Measurements from ENCODE around the gene RAB11B. TPM values are rescaled to one million over a fixed set of nuclear protein-coding genes. Genes with fewer than 3 reads are reported as not detected.
"Not testable (repeated sequence)": the region's sequence is repeated elsewhere in the genome, so short reads cannot be mapped to it uniquely, and the experiment has no call there.

The RAB11B gene
- total RNA-seq, 1 donor from 2014 or later = 90.5 TPM

DNA sequence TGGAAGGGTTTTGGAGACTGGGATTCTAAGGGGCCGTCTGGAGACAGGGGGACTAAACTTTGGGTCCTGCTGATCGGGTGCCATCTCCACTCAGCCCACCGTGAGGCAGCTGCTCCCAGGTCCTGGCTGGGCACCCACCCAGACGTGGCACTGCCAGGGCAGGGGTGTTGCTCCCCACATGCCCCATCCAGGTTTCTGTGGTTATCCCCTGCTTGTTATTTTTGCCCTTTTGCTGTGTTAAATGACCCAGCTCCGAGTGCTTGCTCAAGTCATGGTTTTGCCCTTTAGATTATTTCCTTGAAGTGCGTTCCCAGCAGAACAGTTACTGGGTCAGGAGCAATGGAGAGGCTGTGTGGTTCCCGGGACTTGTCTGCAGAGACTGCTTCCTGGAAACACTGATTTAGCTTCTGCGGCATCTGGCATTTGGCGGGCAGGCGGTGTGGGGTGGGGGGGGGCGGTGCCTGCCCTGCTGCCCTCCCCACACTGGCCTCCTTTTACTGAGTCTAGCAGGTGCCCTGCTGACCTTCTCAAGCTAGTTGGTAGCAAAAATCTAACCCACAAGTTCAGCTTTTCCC is 1.9 kb downstream of the RAB11B start:
- FAIRE-seq (no peak), DNase-seq (ENCODE audit: low spot score in 2 of 2) (no peak)

- FAIRE-seq (no peak), DNase-seq (ENCODE audit: low spot score in 2 of 2) (no peak)
Measured at GRCh38 chr19:8393192-8393870, 3.2 kb downstream of the RAB11B start.

DNA sequence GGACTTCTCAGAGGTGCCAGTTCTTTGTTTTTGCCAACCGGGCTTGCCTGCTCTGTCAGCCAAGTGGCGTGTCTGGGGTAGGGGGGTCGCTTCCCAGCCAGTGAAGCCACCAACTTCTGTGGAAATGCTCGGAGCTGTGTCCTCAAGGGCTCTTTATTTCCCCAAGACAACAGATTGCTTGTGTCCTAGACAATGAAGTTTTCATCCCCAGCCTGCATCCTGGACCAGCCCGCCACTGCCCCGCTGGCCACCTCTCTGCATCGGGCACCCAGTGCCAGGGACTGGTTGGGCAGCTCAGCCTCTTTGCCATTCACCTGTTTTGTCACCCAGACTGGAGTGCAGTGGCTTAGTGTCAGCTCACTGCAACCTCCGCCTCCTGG is 3.7 kb downstream of the RAB11B start:
- FAIRE-seq (no peak), DNase-seq (ENCODE audit: low spot score in 2 of 2) (peak in 1 of 2 donors; percentile 62)

DNA sequence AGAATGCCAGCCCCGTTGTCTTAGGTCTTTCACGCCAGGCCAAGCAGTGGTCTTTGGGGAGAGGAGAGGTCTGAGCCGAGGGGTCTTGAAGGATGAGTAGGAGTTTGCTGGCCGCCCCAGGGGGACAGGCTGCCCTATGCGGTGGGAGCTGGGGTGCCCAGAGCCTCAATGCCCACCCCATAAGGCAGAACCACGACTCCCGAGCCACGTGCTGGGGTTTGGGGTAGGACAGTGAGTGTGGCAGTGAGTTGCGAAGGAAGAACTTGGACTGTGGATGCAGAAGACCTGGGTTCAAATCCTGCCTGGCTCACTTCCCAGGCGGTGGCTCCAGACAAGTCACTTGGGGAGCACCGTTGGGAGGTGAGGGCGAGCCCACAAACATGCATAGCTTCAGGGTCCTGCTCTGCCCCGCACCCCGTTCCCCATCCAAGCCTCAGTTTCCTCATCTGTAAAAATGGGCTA is 5.5 kb downstream of the RAB11B start:
- FAIRE-seq = no peak
- DNase-seq (ENCODE audit: low spot score in 2 of 2) = no peak

DNA sequence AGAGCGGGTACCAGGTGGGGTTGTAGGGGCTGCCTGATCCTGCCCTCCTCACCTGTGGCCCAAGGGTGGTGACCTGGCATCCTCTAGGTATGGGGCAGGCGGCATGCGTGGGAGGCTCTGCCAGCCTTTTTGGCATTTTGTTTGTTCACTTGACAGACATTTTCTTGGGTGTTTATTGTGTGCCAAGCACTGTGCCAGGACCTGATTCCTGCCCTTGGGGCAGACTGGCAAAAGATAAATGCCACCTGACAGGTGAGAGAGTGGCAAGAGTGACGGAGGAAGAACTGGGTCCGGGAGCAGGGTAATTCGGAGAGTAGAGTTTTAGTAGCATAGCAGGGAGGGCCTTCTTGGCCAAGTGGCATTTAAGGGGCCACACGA is 6.0 kb downstream of the RAB11B start:
- no peak for FAIRE-seq
- no peak for DNase-seq (ENCODE audit: low spot score in 2 of 2)

DNA sequence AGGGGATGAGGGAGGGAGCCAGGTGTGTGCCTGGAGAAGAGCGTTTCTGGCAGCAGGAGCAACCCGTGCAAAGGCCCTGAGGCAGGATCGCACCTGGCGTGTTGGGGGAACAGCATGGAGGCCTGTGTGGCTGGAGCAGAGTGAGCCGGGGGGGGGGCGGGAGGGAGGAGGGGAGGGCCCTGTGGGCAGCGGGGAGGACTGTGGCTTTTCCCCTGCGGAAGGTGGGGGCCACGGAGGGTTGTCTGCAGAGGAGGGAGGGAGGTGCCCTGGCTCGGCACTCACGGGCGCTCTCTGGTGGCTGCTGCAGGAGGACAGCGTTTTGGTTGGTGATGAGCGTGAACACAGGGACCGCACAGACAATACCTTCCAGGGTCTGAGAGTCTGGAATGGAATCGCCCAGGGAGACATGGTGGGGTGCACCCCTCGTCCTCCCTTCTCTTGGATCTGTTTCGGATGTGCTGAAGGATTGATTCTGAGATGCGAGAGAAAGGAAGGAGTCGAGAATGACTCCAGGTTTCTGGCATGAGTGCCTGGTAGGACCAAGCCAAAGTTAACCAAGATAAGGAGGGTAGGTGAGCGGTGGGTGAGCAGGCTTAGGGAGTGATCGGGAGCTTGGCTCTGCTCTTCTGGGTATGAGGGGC is 6.5 kb downstream of the RAB11B start:
- no peak for FAIRE-seq
- DNase-seq (ENCODE audit: low spot score in 2 of 2) = peak; percentile 69 to 70

DNA sequence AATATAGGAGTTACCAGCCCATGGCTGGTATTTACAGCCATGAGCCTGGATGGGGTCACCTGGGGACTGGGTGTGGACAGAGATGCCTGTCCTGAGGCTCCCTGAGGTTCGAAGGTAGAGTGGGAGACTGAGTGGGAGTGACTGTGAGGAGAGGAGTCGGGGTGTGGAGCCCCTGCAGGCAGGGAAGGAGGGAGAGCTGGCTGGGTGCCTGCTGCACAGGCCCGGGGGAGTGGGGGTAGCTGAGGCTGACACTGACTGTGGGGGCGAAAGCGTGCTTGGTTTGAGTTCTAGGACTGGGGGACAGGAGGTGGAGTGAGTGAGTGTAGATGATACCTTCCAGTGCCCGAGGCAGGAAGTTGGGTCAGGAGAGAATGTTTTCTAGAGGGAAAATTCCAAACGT is 7.1 kb downstream of the RAB11B start:
- DNase-seq (ENCODE audit: low spot score in 2 of 2) = no peak

GRCh38 chr19:8397746-8398310 is 7.7 kb downstream of the RAB11B start:
- DNase-seq (ENCODE audit: low spot score in 2 of 2) (no peak), FAIRE-seq (no peak)

More for the DNA sequence above, 7.1 kb downstream of the RAB11B start:
- FAIRE-seq = no peak

- FAIRE-seq (no peak), DNase-seq (ENCODE audit: low spot score in 2 of 2) (no peak)
Measured at GRCh38 chr19:8398311-8398771, 8.2 kb downstream of the RAB11B start.

GRCh38 chr19:8399681-8400188 is 9.6 kb downstream of the RAB11B start:
- no peak for FAIRE-seq

GRCh38 chr19:8401981-8402411 is 11.8 kb downstream of the RAB11B start:
- DNase-seq (ENCODE audit: low spot score in 2 of 2) = no peak
- FAIRE-seq = no peak

More at GRCh38 chr19:8399681-8400188, 9.6 kb downstream of the RAB11B start:
- DNase-seq (ENCODE audit: low spot score in 2 of 2) = no peak

DNA sequence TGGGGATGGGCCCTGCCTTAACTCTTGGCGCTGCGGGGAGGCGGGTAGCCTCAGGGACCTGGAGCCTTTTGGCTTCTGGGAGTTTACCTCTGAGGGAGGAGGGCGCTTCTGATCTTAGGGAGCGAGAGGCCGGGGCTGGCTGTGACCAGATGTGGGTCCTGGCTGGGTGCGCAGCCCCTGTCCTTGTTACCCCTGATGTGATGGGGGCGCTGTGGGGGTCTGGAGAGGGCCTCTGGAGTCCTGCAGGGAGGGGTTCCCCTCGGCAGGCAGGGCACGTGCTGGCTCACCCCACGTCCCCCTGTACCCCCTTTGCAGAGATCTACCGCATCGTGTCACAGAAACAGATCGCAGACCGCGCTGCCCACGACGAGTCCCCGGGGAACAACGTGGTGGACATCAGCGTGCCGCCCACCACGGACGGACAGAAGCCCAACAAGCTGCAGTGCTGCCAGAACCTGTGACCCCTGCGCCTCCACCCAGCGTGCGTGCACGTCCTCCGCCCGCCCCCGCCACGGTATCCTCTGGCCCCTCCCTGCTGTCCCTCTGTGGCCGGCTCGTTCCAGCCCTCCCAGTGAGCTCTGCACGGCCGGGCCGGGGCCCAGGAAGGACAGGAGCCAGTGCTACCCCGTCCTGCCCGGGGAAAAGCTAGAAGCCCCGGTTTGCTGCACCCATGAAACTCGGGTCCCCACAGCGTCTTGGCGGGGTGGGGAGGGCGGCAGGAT is 13.1 kb downstream of the RAB11B start:
- DNase-seq (ENCODE audit: low spot score in 2 of 2) = no peak
- no peak for FAIRE-seq

GRCh38 chr19:8403820-8404109 is 13.6 kb downstream of the RAB11B start:
- FAIRE-seq (no peak), DNase-seq (ENCODE audit: low spot score in 2 of 2) (no peak)

GRCh38 chr19:8404391-8405151 is 14.4 kb downstream of the RAB11B start:
- DNase-seq (ENCODE audit: low spot score in 2 of 2) = no peak
- FAIRE-seq = no peak

GRCh38 chr19:8410718-8411117 is 20.6 kb downstream of the RAB11B start:
- DNase-seq (ENCODE audit: low spot score in 2 of 2); FAIRE-seq: not testable (repeated sequence)

DNA sequence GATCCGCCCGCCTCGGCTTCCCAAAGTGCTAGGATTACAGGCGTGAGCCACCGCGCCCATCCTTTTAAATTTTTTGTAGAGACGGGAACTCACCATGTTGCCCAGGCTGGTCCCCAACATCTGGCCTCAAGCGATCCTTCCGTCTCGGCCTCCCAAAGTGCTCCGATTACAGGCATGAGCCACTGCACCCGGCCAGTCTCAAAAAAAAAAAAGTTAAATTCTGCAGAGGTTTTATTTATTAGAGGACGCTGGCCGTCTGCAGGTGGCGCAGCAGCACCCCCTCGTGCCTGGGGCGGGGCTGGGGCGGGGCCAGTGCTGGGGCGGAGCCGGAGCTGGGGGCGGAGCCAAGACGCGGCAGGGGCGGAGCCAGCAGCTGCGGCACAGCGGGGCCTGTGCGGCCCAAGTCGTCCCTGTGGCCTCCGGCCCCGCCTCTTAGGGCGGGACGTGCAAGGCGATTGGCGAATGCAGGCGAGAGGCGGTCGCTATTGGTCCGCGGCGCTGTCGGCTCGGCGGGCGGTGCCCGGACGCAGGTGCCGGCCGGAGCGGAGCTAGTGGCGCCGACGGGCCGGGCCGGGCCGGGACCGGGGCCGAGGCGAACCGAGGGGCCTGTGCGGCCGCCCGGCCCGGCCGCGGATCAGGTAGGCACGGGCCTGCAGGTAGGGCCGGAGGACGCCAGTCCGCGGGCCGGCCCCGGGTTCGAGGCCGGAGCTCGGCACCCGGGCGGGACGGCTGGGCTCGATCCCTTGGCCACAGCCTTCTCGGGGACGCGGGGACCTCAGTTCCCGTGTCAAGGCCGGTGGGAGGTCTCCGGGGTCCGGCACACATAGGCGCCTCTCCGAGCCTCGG is 22.8 kb downstream of the RAB11B start, which contains the start of gene MARCHF2:
Gene MARCHF2 (plus strand): TSS at position 523 of the 846 bp plus-strand sequence. CDS start 8,536 bp downstream, outside the sequence.
- DNase-seq (ENCODE audit: low spot score in 2 of 2) = peak; percentile 97 to 99
- FAIRE-seq = no peak

DNA sequence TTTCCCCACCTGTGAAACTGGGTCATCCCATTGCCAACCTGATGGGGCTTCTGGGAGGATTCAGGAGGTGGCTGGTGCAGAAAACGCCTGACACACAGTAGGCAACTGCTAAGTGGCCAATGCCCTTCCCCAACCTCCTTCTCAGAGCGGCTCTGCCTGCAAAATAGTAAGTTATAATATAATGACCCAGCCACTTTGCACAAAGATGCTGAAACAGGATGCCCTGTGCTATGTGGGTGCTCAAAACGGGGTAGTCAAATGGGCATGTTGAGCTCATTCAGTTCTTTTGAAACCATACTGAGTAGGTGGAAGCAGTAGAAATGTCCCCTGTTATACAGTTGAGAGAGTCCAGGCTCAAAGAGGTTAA is 23.5 kb downstream of the RAB11B start:
- no peak for DNase-seq (ENCODE audit: low spot score in 2 of 2)
- FAIRE-seq = no peak

DNA sequence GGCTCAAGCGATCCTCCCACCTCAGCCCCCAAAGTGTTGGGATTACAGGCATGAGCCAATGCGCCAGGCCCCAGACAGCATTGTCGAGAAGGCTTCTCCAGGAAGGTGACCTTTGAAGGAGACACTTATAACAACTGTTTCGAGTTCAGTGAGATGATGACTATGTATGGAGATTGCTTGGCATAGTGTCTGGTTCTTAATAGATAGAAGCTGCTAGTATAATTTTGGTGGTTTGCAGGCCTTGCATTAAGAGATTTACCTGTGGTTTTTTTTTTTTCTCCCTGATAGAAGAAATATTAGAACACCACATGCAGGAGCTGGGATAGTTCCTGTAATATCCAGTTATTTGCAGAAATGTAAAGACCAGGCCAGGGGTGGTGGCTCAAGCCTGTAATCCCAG is 26.6 kb downstream of the RAB11B start:
- DNase-seq (ENCODE audit: low spot score in 2 of 2) = no peak
- no peak for FAIRE-seq
